Activated T-helper 17 cell treated with anti-CD3 and anti-CD28 coated beads, Interleukin-2, amount 50 U/mL, for 72 hours (primary cell): ENCODE measurements around the gene DRD5. TPM values are rescaled to one million over a fixed set of nuclear protein-coding genes. Genes with fewer than 3 reads are reported as not detected.
A peak's percentile ranks its signal among the peaks of the same experiment; 100 is the strongest.
"Not testable (repeated sequence)": the region's sequence is repeated elsewhere in the genome, so short reads cannot be mapped to it uniquely, and the experiment has no call there.

Experiments used
- ATAC-seq: fragments of 150-1000 bp; cut with Tn5 transposase; replicated peaks from 2 replicates; pipeline ENCODE4 v1.10.0; 2021; ENCODE audit warnings: mild to moderate bottlenecking, moderate library complexity
- H3K27ac Mint-ChIP-seq: one replicate; pipeline ENCODE4 v1.8.0; 2022; ENCODE audit warnings: mixed read lengths
- H3K27me3 Mint-ChIP-seq: one replicate; pipeline ENCODE4 v1.8.0; 2022; ENCODE audit warnings: mixed read lengths
- H3K36me3 Mint-ChIP-seq: one replicate; pipeline ENCODE4 v1.8.0; 2022; ENCODE audit warnings: low read depth, mild to moderate bottlenecking, mixed read lengths
- H3K4me1 Mint-ChIP-seq: one replicate; pipeline ENCODE4 v1.8.0; 2022; ENCODE audit warnings: mixed read lengths
- H3K4me3 Mint-ChIP-seq: one replicate; pipeline ENCODE4 v1.8.0; 2022; ENCODE audit warnings: mild to moderate bottlenecking, mixed read lengths
- H3K9me3 Mint-ChIP-seq: one replicate; pipeline ENCODE4 v1.8.0; 2022; ENCODE audit warnings: mixed read lengths
- total RNA-seq, 2 donors: library from RNA; stranded (reverse); gene quantifications; one replicate each; pipeline ENCODE4 v1.2.3, GENCODE V29; 2022

The DRD5 gene
- total RNA-seq, 2 donors from 2014 or later = not detected

- ATAC-seq = no peak
- Mint-ChIP-seq H3K27ac (no peak overlapping the region), H3K36me3 (no peaks in the 10 kb centered on the region), H3K9me3 (no peaks in the 10 kb centered on the region), H3K4me1 (no peaks in the 10 kb centered on the region), H3K4me3 (no peak overlapping the region), H3K27me3 (peaks cover 34% of the 10 kb centered on the region)
Observed at GRCh38 chr4:9792381-9792780, 10.9 kb downstream of the DRD5 start.

GRCh38 chr4:9796641-9797040, 15.2 kb downstream of the DRD5 start:
- ATAC-seq, H3K9me3 Mint-ChIP-seq, H3K4me1 Mint-ChIP-seq, H3K4me3 Mint-ChIP-seq, H3K36me3 Mint-ChIP-seq, H3K27ac Mint-ChIP-seq: not testable (repeated sequence)
- peaks cover 21% of the 10 kb centered on the region for H3K27me3 Mint-ChIP-seq

- no peaks in the 10 kb centered on the region for H3K36me3 Mint-ChIP-seq
- ATAC-seq = no peak
- no peak overlapping the region for H3K4me3 Mint-ChIP-seq
- peaks cover 29% of the 10 kb centered on the region for H3K27me3 Mint-ChIP-seq
- no peak overlapping the region for H3K27ac Mint-ChIP-seq
- H3K4me1 Mint-ChIP-seq = no peaks in the 10 kb centered on the region
- no peaks in the 10 kb centered on the region for H3K9me3 Mint-ChIP-seq
Observed at GRCh38 chr4:9800848-9801247, 19.4 kb downstream of the DRD5 start.

GRCh38 chr4:9804918-9805317, 23.5 kb downstream of the DRD5 start:
- H3K36me3 Mint-ChIP-seq = no peaks in the 10 kb centered on the region
- H3K4me3 Mint-ChIP-seq = no peak overlapping the region
- H3K4me1 Mint-ChIP-seq = no peaks in the 10 kb centered on the region
- ATAC-seq = peak; percentile 19
- no peaks in the 10 kb centered on the region for H3K9me3 Mint-ChIP-seq
- no peak overlapping the region for H3K27ac Mint-ChIP-seq
- peaks cover 23% of the 10 kb centered on the region for H3K27me3 Mint-ChIP-seq

GRCh38 chr4:9808077-9808476, 26.6 kb downstream of the DRD5 start:
- Mint-ChIP-seq H3K4me1 (no peaks in the 10 kb centered on the region), H3K9me3 (no peaks in the 10 kb centered on the region), H3K36me3 (no peaks in the 10 kb centered on the region), H3K27me3 (peaks cover 31% of the 10 kb centered on the region), H3K27ac (no peak overlapping the region), H3K4me3 (no peak overlapping the region)
- ATAC-seq = no peak

- Mint-ChIP-seq H3K36me3 (no peaks in the 10 kb centered on the region), H3K4me3 (no peak overlapping the region), H3K4me1 (no peaks in the 10 kb centered on the region), H3K9me3 (no peaks in the 10 kb centered on the region), H3K27me3 (peaks cover 25% of the 10 kb centered on the region), H3K27ac (no peak overlapping the region)
- ATAC-seq = no peak
Observed at GRCh38 chr4:9811806-9812205, 30.4 kb downstream of the DRD5 start.

GRCh38 chr4:9812501-9813340, 31.3 kb downstream of the DRD5 start:
- Mint-ChIP-seq H3K27me3 (peaks cover 26% of the 10 kb centered on the region), H3K9me3 (no peaks in the 10 kb centered on the region)
- peak; percentile 75 for ATAC-seq

GRCh38 chr4:9816285-9816684, 34.9 kb downstream of the DRD5 start:
- H3K9me3 Mint-ChIP-seq = no peaks in the 10 kb centered on the region
- peak; percentile 52 for ATAC-seq
- H3K27ac Mint-ChIP-seq = no peak overlapping the region
- H3K4me3 Mint-ChIP-seq = no peak overlapping the region
- H3K36me3 Mint-ChIP-seq = no peaks in the 10 kb centered on the region
- no peaks in the 10 kb centered on the region for H3K4me1 Mint-ChIP-seq
- peaks cover 15% of the 10 kb centered on the region for H3K27me3 Mint-ChIP-seq

More at GRCh38 chr4:9812501-9813340, 31.3 kb downstream of the DRD5 start:
- Mint-ChIP-seq H3K4me1 (no peaks in the 10 kb centered on the region), H3K36me3 (no peaks in the 10 kb centered on the region), H3K4me3 (no peak overlapping the region), H3K27ac (no peak overlapping the region)

- Mint-ChIP-seq H3K4me3 (no peak overlapping the region), H3K27me3 (peaks cover 10% of the 10 kb centered on the region), H3K9me3 (no peaks in the 10 kb centered on the region), H3K4me1 (peaks cover 6% of the 10 kb centered on the region), H3K36me3 (no peaks in the 10 kb centered on the region), H3K27ac (no peak overlapping the region)
- ATAC-seq = no peak
Observed at GRCh38 chr4:9820343-9820742, 38.9 kb downstream of the DRD5 start.

GRCh38 chr4:9825049-9825448, 43.6 kb downstream of the DRD5 start:
- Mint-ChIP-seq H3K9me3 (no peaks in the 10 kb centered on the region), H3K4me3 (no peak overlapping the region), H3K36me3 (no peaks in the 10 kb centered on the region), H3K27ac (peak overlapping the region; percentile 4), H3K27me3 (peaks cover 3% of the 10 kb centered on the region), H3K4me1 (peaks cover 10% of the 10 kb centered on the region)
- ATAC-seq = peak; percentile 92

GRCh38 chr4:9826551-9826950, 45.1 kb downstream of the DRD5 start:
- Mint-ChIP-seq H3K4me3 (no peak overlapping the region), H3K27me3 (peaks cover 3% of the 10 kb centered on the region)

GRCh38 chr4:9832640-9833039, 51.2 kb downstream of the DRD5 start:
- peaks cover 13% of the 10 kb centered on the region for H3K27me3 Mint-ChIP-seq
- no peak for ATAC-seq
- no peaks in the 10 kb centered on the region for H3K4me1 Mint-ChIP-seq

More at GRCh38 chr4:9826551-9826950, 45.1 kb downstream of the DRD5 start:
- peaks cover 10% of the 10 kb centered on the region for H3K4me1 Mint-ChIP-seq
- ATAC-seq = no peak
- no peaks in the 10 kb centered on the region for H3K9me3 Mint-ChIP-seq
- H3K36me3 Mint-ChIP-seq = no peaks in the 10 kb centered on the region
- no peak overlapping the region for H3K27ac Mint-ChIP-seq

GRCh38 chr4:9833421-9833820, 52.0 kb downstream of the DRD5 start:
- no peaks in the 10 kb centered on the region for H3K9me3 Mint-ChIP-seq
- peaks cover 13% of the 10 kb centered on the region for H3K27me3 Mint-ChIP-seq
- no peak overlapping the region for H3K27ac Mint-ChIP-seq
- H3K36me3 Mint-ChIP-seq = no peaks in the 10 kb centered on the region
- H3K4me1 Mint-ChIP-seq = no peaks in the 10 kb centered on the region
- H3K4me3 Mint-ChIP-seq = no peak overlapping the region
- ATAC-seq = no peak

More at GRCh38 chr4:9832640-9833039, 51.2 kb downstream of the DRD5 start:
- H3K4me3 Mint-ChIP-seq = no peak overlapping the region
- no peaks in the 10 kb centered on the region for H3K9me3 Mint-ChIP-seq
- H3K27ac Mint-ChIP-seq = no peak overlapping the region
- H3K36me3 Mint-ChIP-seq = no peaks in the 10 kb centered on the region
